Astrocyte (in vitro differentiated cells and primary cell): Measurements from ENCODE around the gene NFS1.

Source experiments
- CTCF ChIP-seq: IDR thresholded peaks from 2 replicates; pipeline ENCODE4 v1.5.1; 2011; ENCODE audit warnings: low read depth, mild to moderate bottlenecking, inconsistent platforms, low read length, moderate library complexity; ENCODE audit not compliant: insufficient read depth
- EZH2 ChIP-seq: IDR thresholded peaks from 2 replicates; pipeline ENCODE4 v1.6.1; 2012; ENCODE audit warnings: mild to moderate bottlenecking, low read length, inconsistent platforms; ENCODE audit not compliant: insufficient read depth

GRCh38 chr20:35690265-35690664 lies 8.9 kb downstream of the NFS1 start:
- TF ChIP-seq CTCF = no peak
- no peak for TF ChIP-seq EZH2
